HG03571 (cell line): Measurements from ENCODE around the gene TAS2R31.
A peak's percentile ranks its signal among the peaks of the same experiment; 100 is the strongest.
"Not testable (repeated sequence)": the region's sequence is repeated elsewhere in the genome, so short reads cannot be mapped to it uniquely, and the experiment has no call there.

ENCODE experiments used
- ATAC-seq: cut with Tn5 transposase; IDR thresholded peaks from one replicate; pipeline ENCODE4 v1.9.1; 2021; ENCODE audit not compliant: unreplicated experiment

Gene TAS2R31

GRCh38 chr12:11031307-11031706, at the start of gene TAS2R31:
TSS of gene TAS2R31 (minus strand) at chr12:11031407. CDS start at chr12:11031335, 72 bp downstream.
- ATAC-seq: no peak

- ATAC-seq: no peak
Observed at GRCh38 chr12:11078246-11078645, 47.0 kb upstream of the TAS2R31 start.

- peak; percentile 70 for ATAC-seq
Observed at GRCh38 chr12:11075642-11076041, 44.4 kb upstream of the TAS2R31 start.

- ATAC-seq: no peak
Observed at GRCh38 chr12:11071414-11071813, 40.2 kb upstream of the TAS2R31 start.

GRCh38 chr12:11070999-11071398, 39.8 kb upstream of the TAS2R31 start:
- no peak for ATAC-seq

- ATAC-seq: no peak
Observed at GRCh38 chr12:11069854-11070365, 38.7 kb upstream of the TAS2R31 start.

- ATAC-seq: no peak
Observed at GRCh38 chr12:11067514-11067913, 36.3 kb upstream of the TAS2R31 start.

GRCh38 chr12:11062194-11062593, 31.0 kb upstream of the TAS2R31 start, which contains the start of gene TAS2R46:
TSS of gene TAS2R46 (minus strand) at chr12:11062294. CDS start at chr12:11062294, 0 bp downstream.
- ATAC-seq: not testable (repeated sequence)

- ATAC-seq: no peak
Observed at GRCh38 chr12:11059784-11060183, 28.6 kb upstream of the TAS2R31 start.

GRCh38 chr12:11059041-11059440, 27.8 kb upstream of the TAS2R31 start:
- no peak for ATAC-seq

GRCh38 chr12:11055306-11055705, 24.1 kb upstream of the TAS2R31 start:
- no peak for ATAC-seq

GRCh38 chr12:11049806-11050531, 18.8 kb upstream of the TAS2R31 start:
- not testable (repeated sequence) for ATAC-seq

GRCh38 chr12:11041366-11041765, 10.2 kb upstream of the TAS2R31 start:
- ATAC-seq: not testable (repeated sequence)

- no peak for ATAC-seq
Observed at GRCh38 chr12:11040162-11040561, 9.0 kb upstream of the TAS2R31 start.

GRCh38 chr12:11039171-11039570, 8.0 kb upstream of the TAS2R31 start:
- no peak for ATAC-seq

- ATAC-seq: peak; percentile 59
Observed at GRCh38 chr12:11033959-11034358, 2.8 kb upstream of the TAS2R31 start.

GRCh38 chr12:11026118-11026517, 5.1 kb downstream of the TAS2R31 start:
- ATAC-seq: no peak

GRCh38 chr12:11023387-11023786, 7.8 kb downstream of the TAS2R31 start:
- no peak for ATAC-seq

GRCh38 chr12:11022520-11022919, 8.7 kb downstream of the TAS2R31 start, which contains the start of gene TAS2R19:
TSS of gene TAS2R19 (minus strand) at chr12:11022620. CDS start at chr12:11022571, 49 bp downstream.
- ATAC-seq: no peak

- no peak for ATAC-seq
Observed at GRCh38 chr12:11016937-11017336, 14.3 kb downstream of the TAS2R31 start.

- no peak for ATAC-seq
Observed at GRCh38 chr12:11015775-11016430, 15.3 kb downstream of the TAS2R31 start.

- no peak for ATAC-seq
Observed at GRCh38 chr12:11014234-11014633, 17.0 kb downstream of the TAS2R31 start.
